RPMI8226 (cell line): ENCODE data around the gene ATXN1.

ENCODE experiments used
- DNase-seq: peaks from one replicate; pipeline ENCODE4 v3.0.0-alpha.2; 2015

ATXN1 gene

DNA sequence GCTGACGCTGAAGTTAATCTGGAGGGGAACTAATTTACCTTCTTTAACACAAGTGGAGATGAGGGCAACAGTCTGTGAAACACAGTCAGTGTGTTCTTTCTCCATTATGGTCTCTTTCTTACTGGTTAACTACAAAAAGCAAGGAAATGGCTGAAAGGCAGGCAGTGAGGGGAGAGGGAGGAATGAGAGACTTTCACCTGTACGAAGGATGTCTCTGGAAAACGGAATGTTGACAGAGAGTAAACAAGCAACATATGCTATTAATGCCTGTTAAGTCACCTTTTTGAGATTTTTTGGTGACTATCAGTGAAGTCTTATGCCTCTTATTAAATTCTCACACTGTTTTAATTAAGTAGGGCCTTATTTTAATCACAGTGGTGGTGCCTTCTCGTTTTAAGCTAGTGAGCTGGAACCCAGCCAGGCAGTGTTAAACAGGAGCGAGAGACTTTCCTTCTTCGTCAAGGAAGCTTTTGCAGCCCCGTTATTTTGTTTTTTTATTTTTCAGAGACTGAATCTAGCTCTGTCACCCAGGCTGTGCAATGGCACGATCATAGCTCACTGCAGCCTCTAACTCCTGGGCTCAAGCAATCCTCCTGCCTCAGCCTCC is 165.6 kb downstream of the ATXN1 start:
- no peak for DNase-seq

DNA sequence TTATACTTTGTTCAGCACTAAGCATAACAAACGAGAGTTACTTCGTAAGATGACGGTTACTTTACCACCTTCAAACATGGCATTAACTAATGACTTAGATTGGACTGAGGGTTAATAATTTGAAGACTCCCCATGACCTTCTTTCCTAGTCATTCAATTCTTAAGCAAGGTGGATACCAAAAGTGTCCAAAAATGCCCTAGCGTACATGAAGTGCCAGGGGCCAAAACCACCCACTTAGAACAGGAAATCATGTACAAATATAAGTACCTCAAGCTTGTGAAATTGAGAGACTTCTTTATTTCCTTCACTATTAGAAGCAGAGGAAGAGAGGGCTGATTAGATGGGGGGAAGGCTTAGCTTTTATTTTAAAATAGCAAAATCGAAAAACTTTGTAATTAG is 166.4 kb downstream of the ATXN1 start:
- no peak for DNase-seq

DNA sequence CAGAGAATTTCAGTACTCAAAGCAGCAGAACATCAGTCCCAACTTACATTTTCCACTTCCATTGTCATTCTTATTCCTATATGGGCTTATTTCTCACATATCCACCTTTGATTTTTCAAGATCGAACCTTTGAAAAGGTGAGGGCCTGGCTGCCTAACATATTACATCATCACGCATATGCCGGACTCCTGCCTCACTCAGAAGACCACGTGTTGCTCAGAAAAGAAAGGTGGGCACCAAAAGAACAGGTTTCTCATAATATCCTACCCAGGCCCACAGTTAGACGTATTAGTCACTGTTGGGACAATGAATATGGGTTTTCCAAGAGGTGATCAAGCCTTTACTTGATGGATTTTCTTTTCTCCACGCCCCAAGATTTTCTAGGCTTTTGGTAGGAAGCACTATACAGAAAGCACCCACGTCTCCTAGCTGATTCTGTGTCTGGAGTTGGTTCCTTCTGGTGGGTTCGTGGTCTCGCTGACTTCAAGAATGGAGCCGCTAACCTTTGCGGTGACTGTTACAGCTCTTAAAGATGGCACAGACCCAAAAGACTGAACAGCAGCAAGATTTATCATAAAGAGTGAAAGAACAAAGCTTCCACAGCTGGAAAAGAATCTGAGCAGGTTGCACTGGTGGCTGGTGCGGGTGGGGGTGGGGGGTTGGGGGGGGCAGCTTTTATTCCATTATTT is 168.9 kb downstream of the ATXN1 start:
- DNase-seq, result no peak

DNA sequence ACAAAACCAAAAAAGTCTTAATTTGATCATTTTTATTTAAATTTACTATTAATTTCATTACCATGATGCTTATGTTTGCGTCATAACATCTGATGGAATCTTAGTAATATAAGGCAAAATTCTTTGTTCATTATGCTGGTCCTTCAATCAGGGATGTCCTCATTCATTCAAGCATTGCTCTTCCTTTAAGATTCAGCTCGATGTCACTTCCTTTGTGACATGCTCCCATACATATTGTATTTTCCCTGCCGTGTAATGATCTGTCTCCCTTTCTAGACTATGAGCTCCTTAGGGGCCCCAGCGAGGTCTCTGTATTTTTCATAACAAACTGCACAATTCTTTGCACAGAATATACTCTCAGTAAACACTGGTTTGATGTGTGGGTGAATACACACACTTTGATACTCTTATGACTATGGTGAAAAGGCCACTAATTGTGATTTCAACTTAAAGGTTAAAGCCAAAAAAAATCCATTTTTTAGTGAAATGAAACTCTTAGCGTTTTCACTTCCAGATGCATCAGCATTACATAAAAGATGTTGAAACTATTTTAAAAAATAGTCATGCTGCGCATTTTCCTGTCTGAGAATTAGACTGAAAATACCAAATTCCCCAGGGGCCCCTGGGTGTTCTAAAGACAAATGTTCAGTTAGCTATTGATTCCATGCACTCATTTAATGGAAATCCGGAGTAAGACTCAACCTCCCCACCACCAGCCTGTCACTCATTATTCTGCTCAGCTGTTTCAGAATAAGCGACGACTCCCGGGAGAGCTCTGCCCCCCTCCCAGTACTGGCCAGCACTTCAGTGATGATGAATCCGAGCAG is 169.7 kb downstream of the ATXN1 start:
- no peak for DNase-seq

DNA sequence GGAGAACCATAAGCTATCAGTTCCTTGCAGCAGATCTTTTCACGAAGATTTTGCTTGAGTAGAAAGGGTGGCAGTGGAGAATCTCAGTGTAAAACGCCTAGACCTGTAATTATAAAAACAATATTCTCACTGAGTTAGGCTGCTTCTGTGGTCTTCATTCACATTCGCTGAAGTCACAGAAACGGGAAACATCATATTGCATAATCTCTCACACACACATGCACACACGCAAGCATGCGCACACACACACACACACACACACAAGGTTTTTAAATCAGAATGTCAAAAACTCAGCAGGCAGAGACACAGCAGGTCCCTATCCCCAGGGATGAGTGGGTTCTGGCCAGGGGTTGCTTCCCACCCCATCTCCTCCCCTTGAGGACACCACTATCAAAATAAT is 175.5 kb downstream of the ATXN1 start:
- no peak for DNase-seq

DNA sequence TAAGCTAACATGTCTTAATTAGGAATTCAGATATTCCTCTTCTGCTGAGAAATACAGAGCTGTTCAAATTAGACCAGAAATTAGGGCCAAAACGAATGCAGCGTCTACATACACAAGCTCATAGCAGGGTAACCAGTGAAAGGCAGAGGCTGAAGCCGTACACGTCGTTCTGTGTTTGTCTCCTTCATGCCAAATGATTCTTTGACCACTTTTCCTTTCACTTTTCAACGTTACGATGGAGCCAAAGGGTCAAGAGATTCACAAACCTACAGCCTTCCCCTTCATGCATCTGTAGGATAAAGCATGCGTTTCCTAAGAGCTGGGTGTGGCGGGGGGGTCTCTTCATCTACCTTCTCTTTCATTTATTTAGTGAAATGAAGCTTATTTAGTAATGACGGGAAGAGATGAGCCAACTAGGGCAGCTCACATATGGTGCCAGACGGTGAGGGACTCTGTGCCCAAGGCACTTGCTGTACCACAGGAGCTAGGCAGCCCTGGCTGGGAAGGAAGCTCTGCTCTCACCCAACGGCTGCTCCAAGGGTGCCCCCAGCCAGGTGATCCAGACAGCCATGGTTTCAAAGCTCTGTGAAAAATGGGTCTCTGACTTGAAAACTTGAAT is 178.0 kb downstream of the ATXN1 start:
- no peak for DNase-seq

DNA sequence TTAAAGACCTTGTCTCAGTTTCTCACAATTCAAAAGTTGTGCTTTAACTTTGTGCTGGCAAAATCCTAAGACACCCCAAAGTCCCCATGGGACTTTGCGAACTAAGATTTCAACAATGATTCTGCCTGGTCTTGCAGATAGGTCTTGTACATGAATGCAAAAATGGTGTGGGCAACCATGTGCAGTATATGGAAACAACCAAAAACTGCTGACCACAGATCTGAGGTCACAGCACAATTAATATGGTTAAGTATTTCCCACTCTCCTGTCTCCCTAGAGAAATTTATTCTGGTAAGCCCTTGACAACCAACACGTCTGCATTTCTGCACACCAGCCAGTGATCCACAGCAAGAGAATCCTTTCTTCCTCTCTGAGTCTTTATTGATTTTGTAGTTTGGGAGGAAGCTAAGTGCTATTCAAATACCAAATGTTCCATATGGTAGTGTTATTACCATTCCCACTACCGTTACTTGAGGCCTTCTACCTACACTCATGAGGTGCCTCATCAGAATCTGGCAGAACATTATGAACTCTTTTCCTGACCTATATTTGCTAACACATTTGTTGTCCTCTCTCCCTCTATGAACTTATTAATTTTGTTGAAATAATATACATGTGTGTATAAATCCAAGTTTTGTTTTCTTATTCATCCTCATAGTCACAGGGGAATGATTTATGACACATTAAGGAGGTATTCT is 178.7 kb downstream of the ATXN1 start:
- DNase-seq, result no peak

DNA sequence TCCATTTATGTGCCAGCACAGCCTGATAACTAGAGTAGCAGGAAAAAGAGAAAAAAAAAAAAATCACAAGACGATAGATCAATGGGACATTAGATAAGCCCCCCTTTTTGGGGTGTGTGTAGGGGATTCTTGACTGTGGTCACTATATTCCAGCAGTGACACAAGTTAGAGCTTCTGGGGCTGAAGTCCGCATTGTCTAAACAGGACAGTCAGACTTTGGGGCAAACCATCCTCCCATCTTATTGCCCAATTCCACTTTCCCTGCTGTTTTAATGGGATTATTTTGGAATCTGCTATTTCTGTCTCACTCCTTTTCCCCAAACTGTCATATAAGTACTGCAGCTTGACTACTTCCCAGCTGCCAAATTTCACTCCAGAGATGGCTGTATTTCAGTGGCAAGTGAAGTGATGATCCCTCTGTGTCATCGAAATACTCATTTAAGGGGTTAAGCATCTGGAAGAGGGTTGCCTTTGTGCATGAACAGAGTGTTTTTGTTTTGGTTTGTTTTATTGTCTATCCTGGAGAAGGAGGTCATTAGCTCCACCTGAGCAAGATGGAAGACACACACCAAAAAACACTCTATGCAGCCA is 182.5 kb downstream of the ATXN1 start:
- no peak for DNase-seq

DNA sequence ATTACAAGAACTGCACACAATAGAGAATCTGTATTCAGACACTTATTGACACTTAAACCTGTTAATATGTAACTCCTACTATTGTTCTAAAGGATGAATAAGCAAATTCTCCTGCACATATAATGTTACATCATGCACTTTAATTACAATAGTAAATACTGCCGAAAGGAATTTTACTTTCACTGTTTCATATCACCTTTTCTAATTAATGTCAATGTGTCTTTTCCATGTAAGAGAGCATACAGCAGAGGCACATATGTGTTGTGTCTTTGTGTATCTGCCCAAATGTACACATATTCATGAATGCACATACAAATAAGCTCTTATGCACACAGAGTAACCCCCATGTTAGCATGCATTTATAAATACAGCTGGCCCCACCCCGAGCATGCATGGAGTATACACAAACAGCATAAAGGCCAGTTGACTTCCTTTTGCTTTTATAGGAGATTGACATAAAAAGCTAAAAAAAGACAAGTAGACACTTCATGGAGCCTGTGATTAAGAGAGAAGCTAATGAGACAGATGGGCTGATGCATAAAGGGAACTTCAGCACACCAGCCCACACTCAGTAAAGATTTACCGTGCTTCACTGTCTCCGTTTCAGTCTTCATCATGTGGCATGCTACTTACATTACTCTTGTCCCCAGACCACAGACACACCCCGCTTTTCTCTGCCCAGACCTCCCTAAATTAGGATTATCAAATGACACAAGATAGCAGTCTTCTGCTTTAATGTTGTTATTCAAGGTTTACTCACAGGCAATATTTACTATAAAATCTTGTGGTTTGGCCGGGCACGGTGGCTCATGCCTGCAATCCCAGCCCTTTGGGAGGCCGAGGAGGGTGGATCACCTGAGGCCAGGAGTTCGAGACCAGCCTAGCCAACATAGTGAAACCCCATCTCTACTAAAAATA is 184.6 kb downstream of the ATXN1 start:
- DNase-seq, result no peak

DNA sequence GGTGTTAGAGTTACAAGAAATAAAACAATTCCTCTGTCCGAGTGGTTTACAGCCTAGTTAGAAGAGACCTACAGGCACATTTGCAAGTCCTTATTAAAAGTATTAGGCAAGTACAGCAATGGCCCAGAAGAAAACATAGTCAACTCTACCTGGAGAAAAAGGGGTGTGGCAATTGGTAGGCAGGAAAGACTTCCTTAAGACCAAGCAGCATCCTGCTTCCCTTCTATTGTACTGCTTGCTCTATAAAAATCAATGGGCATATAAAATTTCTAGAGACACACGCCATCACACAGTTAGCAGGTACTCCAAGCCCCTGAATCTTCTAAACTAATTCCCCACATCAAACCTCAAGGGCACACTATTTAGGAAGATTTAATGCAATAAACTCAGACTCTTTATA is 185.6 kb downstream of the ATXN1 start:
- no peak for DNase-seq

DNA sequence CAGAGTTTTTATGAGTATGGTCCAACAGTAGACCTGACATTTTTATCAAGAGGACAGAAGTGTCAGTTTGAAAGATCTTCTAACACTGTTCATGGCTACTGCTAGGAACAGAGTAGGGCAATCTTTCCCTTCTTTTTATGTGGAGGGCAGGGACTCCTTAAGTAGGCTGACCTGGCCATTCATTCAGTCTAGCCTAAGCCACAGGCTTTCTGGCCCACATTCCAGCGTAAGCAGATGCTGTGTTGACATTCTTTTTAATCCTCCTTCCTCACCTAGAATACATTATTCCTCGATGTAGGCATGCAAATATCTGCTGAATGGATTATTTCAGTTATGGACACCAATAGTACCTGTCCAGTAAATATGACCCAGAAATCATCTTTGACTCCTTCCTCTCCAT is 188.3 kb downstream of the ATXN1 start:
- no peak for DNase-seq

DNA sequence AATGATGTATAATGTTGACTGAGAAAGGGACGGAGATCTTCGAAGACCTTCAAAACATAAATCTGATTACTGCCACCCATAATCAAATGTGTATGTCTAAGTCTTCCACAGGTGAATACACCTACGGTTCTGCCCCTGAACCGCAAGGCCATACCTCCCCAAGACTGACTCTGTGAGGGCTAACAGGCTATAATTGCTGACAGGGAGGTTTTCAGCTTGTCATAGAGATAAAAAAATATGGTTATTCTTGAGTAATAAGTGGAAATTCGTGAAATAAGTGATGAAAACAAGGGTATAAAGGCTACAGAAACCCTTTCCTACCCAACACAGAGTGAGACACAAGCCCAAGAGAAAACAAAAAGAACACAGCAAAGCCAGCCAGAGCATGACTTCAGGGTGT is 188.9 kb downstream of the ATXN1 start:
- no peak for DNase-seq

DNA sequence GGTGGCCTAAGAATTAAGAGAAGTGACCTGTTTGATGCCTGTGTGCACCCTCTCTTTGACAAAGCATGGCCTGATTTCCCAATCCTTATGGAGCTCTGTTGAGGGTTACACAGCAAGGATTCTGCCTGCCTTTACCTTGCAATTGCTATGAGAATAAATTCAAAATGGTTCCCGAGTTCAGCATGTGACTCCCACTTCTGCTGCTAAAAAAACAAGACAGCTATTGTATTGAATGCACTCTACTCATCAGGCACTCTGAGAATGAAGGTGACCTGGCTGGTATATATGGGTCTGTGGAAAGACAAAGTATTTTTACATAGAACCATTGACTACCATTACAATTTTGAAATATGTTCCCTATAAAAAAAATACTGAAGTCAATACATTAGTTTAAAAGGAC is 190.3 kb downstream of the ATXN1 start:
- DNase-seq, result no peak

DNA sequence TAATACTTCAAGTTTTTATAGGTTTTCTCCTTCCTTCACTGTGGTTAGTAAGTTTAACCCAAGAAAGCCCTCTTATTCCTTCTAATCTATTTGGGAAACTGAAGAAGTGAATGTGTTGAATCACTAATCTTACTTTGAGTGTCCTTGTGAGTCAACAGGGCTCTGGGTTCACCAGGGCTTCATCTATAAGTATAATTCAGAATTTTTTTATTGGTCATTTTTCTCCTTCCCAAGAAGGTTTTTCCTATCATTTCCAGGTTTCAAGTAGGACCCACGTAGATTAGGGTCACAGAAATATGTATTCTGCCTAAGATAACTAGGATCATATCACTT is 191.1 kb downstream of the ATXN1 start:
- DNase-seq, result no peak

DNA sequence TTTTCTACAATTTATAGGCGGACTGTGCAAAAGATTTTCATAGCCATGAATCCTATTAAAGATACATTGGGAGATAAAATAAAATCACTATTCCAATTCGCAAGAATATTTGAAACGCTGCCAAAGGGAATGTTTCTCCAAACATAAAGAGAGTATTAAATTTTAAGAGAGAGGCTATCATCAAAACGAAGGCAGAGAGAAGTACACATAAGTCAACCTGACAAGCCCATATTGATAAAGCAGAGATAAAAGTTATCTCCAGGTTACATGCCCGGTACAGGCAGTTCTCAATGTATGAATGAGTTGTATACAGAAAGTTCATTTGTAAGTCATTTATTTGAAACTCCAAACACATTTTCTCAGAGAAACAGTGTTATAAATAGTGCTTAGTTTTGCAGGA is 193.1 kb downstream of the ATXN1 start:
- DNase-seq, result no peak

DNA sequence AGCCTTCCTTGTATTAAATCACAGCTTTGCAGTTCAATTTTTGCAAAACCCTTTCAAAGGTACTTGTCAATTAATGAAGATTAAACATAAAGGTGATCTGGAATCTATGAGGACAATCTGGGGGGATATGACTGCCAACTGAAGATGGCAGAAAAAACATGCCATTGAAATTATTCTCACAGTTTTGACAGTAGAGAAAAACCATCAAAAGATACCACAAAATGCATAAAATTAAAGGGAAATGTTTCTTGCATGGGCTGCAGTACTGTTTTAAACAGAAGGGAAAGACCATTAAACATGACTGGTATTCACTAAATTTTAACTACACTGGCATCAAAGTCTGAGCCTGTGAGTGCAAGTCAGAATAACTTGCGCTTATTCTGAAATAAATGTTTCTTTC is 194.2 kb downstream of the ATXN1 start:
- DNase-seq, result no peak

DNA sequence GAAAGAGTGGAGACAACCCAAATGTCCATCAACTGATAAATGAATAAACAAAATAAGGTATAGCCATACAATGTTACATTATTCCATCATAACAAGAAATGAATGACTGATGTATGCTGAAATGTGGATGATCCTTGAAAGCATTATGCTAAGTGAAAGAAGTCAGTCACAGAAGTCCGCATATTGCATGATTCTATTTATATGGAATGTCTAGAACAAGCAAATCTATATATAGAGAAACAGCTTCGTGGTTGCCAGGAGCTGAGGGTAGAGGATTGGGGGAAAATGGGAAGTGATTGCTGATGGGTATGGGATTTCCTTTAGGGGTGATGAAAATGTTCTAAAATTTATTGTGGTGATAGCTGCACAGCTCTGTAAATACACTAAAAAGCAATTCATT is 196.8 kb downstream of the ATXN1 start:
- DNase-seq, result no peak

DNA sequence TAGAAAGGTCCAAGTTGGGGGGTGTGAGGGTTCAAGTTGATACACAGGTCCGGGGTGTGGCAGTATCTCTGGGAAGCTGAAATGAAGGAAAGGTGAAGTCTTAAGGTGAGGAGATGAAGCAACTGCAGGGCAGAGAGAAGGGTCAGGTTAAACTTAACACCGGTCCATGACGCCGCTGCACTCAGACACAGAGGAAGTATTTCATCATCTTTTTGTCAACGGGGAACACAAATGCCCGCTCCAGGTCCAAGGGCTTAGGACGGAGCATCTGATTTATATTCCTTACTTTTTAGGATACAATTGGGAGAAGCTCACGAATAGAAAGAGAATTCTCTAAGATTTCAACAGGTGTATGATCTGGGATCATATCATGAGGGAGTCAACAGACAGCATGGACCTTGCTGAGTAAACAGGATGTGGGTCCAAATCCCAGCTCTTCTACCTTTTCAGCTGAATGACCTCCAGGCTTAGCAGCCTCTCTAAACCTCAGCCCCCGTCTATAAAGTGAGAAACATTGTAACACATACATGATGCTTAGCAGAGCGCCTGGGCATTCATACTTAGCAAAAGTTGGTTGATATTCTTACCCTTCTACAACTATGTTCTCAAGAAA is 197.5 kb downstream of the ATXN1 start:
- no peak for DNase-seq

DNA sequence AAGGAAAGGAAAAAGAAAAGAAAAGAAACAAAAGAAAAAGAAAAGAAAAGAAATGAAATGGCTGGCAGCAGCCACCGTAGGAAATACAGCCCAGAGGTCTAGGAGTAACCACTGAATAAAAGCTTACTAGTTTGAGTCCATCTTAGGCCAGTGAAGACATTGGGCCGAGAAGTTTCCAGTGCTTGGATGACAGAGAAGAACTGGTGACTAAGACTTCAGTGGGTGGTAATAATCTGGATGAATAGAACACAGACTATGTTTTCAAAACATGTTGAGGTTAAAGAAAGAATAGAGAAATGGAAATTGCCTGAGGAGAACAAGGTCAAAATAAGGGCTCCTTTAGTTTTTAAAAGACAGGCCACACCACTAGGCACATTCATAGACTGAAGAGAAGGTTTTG is 198.8 kb downstream of the ATXN1 start:
- DNase-seq, result no peak

DNA sequence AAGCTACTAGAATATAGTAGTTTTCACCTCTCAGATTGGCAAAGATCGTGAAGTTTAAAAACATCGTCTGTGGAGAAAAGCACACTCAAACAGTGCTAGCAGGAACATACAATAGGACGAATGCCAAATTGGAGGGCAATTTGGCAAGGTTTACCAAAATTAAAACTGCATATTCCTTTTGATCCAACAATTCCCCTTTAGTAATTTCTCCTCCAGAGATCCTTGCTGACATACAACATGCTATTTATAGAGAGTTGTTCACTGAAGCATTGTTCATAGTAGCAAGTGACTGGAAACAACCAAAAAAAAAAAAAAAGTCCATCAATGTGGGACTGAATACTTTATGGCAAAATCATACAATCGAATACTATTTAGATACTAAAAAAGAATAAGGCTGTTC is 202.2 kb downstream of the ATXN1 start:
- no peak for DNase-seq

DNA sequence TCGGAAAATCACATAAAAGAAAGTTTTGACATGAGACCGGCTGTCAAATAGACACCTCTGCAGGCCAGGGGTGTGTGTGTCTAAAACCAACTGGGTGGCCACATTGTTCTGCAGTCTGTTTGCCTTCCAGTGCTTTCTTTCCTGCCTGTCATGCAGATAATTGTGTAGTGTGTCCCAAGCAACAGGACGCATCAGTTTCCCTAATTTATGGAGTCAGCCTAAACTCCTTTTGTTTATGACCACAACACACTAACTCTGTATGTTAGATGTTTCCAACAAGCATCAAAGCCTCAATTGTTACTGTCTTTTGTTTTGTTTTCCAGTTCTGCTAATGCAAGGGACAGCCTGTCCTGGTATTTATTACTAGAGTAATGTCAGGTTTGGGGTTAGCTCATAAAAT is 205.7 kb downstream of the ATXN1 start:
- no peak for DNase-seq
